ENCODE results near the gene SGSM2. TPM values are rescaled to one million over a fixed set of nuclear protein-coding genes. Genes with fewer than 3 reads are reported as not detected.

SGSM2 gene
- total RNA-seq, 2 donors from 2014 or later, result 40.8 to 57.5 TPM

DNA sequence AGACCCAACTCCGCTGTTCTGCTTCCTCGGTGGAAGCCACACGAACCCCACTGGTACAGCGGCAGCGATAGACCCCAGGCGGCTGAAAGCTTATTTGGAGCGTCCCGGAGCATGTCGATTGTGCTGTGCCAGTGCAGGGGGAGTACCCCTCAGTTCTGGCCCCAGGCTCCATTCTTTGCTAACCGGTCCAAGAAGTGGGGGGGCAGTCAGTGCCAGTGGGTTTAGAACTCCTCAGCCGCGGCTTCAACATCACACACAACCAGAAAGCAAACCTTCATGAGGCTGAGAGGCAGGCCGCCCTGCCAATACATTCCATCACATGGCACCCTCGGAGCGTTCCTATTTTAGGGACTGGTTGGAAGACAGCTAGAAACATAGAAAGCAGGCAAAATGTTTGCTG is 65.2 kb downstream of the SGSM2 start:
- DNase-seq (no peak), ATAC-seq (replicated peaks in 1 of 2) (no peak)
- H3K27me3 Mint-ChIP-seq (ENCODE audit: low read depth), result no peaks in the 10 kb centered on the region
- H3K27ac Mint-ChIP-seq, result no peak overlapping the region
- peak overlapping the region; percentile 78 to 83 for H3K4me3 Mint-ChIP-seq
- H3K4me1 Mint-ChIP-seq (ENCODE audit: low read depth), result peaks cover 54% of the 10 kb centered on the region
- H3K36me3 Mint-ChIP-seq (ENCODE audit: insufficient read depth in 2 of 2), result peaks cover 0 to 3% of the 10 kb centered on the region in 2 donors
- no peaks in the 10 kb centered on the region for H3K9me3 Mint-ChIP-seq

GRCh38 chr17:2403044-2403443 is 65.7 kb downstream of the SGSM2 start:
- Mint-ChIP-seq H3K36me3 (ENCODE audit: insufficient read depth in 2 of 2) (peaks cover 0 to 3% of the 10 kb centered on the region in 2 donors), H3K27ac (no peak overlapping the region), H3K9me3 (no peaks in the 10 kb centered on the region), H3K27me3 (ENCODE audit: low read depth) (no peaks in the 10 kb centered on the region), H3K4me1 (ENCODE audit: low read depth) (peaks cover 49% of the 10 kb centered on the region), H3K4me3 (peak overlapping the region; percentile 78 to 83)
- DNase-seq (no peak), ATAC-seq (replicated peaks in 1 of 2) (no peak)

GRCh38 chr17:2405247-2405926 is 68.1 kb downstream of the SGSM2 start:
- H3K4me1 Mint-ChIP-seq (ENCODE audit: low read depth), result peaks cover 35% of the 10 kb centered on the region
- no peak for ATAC-seq (replicated peaks in 1 of 2)
- no peaks in the 10 kb centered on the region for H3K36me3 Mint-ChIP-seq (ENCODE audit: insufficient read depth in 2 of 2)

GRCh38 chr17:2406271-2406902 is 69.1 kb downstream of the SGSM2 start:
- Mint-ChIP-seq H3K27me3 (ENCODE audit: low read depth) (no peaks in the 10 kb centered on the region), H3K36me3 (ENCODE audit: insufficient read depth in 2 of 2) (no peaks in the 10 kb centered on the region), H3K9me3 (no peaks in the 10 kb centered on the region), H3K27ac (peak overlapping the region; percentile 56), H3K4me1 (ENCODE audit: low read depth) (peaks cover 34% of the 10 kb centered on the region), H3K4me3 (peak overlapping the region in 1 of 2 donors; percentile 4)
- ATAC-seq (replicated peaks in 1 of 2) (no peak), DNase-seq (no peak)

More at GRCh38 chr17:2405247-2405926, 68.1 kb downstream of the SGSM2 start:
- Mint-ChIP-seq H3K27me3 (ENCODE audit: low read depth) (no peaks in the 10 kb centered on the region), H3K9me3 (no peaks in the 10 kb centered on the region), H3K4me3 (peak overlapping the region in 1 of 2 donors; percentile 9), H3K27ac (peak overlapping the region; percentile 90)
- no peak for DNase-seq

DNA sequence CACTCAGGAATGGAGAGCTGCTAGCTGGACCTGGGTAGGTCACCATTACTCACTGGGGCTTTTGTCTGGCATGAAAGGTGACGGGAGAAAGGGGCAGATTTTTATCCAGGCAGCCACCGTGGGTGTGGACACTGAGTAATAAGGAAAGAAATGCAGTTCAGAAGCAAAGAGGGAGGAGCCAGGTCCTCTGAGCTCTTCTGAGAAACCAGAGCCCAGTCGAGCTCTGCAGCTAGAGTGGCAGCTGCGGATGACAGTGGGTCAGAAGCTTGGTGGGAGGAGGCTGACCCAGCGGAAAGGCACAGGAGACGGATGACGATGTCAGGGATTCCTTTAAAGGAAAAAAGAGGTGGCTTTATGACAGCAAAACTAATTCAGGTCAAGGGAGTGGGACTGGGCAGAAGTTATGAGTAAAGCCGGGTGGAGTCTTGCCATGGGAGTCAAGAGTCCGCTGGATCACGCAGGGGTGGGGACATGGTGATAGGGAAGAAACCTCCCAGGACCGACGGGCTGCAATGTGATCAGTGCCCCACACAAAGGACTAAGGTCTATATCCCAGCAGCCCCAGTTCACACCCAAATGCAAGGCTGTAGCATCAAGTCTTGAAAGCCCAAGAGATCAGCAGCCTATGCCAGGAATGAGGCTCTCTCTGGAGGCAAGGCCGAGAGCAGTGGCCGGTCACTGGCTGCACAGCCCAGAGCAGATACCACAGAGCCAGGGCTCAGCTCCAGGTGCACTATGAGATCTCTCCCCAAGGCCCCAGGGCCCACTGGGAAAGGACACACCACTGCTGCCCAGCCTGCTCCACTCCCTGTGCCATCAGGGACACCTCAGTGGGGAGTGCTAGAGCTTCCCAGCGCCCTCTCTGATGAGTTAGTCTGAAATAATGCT is 69.8 kb downstream of the SGSM2 start:
- DNase-seq (peak; percentile 39 to 42), ATAC-seq (replicated peaks in 1 of 2) (peak; percentile 42 to 70)
- H3K4me1 Mint-ChIP-seq (ENCODE audit: low read depth), result peaks cover 28% of the 10 kb centered on the region
- H3K4me3 Mint-ChIP-seq, result peak overlapping the region; percentile 1 to 53
- H3K27ac Mint-ChIP-seq, result peak overlapping the region; percentile 14
- H3K36me3 Mint-ChIP-seq (ENCODE audit: insufficient read depth in 2 of 2), result no peaks in the 10 kb centered on the region
- no peaks in the 10 kb centered on the region for H3K27me3 Mint-ChIP-seq (ENCODE audit: low read depth)
- H3K9me3 Mint-ChIP-seq, result no peaks in the 10 kb centered on the region

- Mint-ChIP-seq H3K4me3 (no peak overlapping the region), H3K27me3 (ENCODE audit: low read depth) (no peaks in the 10 kb centered on the region), H3K36me3 (ENCODE audit: insufficient read depth in 2 of 2) (peaks cover 0 to 2% of the 10 kb centered on the region in 2 donors), H3K9me3 (no peaks in the 10 kb centered on the region), H3K4me1 (ENCODE audit: low read depth) (peaks cover 11% of the 10 kb centered on the region), H3K27ac (no peak overlapping the region)
- DNase-seq (no peak), ATAC-seq (replicated peaks in 1 of 2) (no peak)
These were observed 73.7 kb downstream of the SGSM2 start for GRCh38 chr17:2410951-2411350.

DNA sequence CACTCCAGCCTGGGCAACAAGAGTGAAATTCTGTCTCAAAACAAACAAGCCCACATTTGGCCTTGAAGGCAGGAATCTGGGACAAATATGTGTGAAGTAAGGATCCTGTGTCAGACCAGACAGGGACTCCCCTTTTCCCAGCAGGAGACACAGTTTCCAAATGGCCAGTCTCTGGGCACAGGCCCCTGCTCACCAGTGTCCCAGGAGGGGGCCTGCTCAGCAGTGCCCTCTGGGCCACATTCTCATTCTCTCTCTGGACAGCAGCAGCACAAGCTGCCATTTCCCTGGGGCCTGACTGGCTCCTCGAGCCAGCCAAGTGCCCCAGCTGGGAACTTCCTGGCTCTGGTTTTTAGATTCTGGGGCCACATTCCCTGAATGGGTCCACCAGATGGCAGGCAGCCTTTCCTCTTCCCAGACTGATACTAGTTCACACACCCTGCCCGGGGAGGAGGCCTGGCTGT is 75.3 kb downstream of the SGSM2 start:
- ATAC-seq (replicated peaks in 1 of 2), result no peak
- Mint-ChIP-seq H3K27me3 (ENCODE audit: low read depth) (no peaks in the 10 kb centered on the region), H3K27ac (no peak overlapping the region)

DNA sequence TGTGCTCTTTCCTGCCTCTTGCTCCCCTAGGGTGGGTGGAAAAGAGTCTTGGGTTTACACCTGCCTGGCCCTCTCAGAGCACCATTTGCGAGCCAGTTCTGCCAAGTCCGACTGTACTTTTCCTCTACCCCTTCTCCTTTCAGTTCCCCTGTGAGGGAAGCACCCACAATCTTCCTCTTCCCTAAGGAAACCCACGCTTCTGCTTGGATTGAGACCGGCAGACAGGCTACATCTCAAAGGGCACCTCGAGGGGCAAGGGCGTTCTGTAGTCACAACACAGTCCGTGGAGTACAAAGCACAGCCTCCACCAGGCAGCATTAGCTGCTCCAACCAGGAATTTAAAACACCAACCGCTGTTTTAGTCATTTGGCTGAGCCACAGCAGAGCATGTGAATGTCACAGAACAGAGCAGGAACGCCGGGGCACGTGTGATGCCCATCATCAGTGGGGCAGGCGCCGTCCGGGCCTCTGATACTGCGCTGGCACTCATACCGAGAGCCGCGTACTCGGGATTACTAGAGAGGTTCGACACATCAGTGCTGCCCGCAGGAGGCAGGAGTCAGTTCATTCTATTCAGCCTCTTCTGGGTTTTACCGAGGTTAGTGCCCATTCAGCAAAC is 77.3 kb downstream of the SGSM2 start:
- Mint-ChIP-seq H3K9me3 (no peaks in the 10 kb centered on the region), H3K27ac (no peak overlapping the region), H3K4me1 (ENCODE audit: low read depth) (peaks cover 5% of the 10 kb centered on the region), H3K27me3 (ENCODE audit: low read depth) (no peaks in the 10 kb centered on the region), H3K36me3 (ENCODE audit: insufficient read depth in 2 of 2) (peaks cover 0 to 2% of the 10 kb centered on the region in 2 donors), H3K4me3 (no peak overlapping the region)
- no peak for ATAC-seq (replicated peaks in 1 of 2)
- DNase-seq, result no peak

More for the DNA sequence above, 75.3 kb downstream of the SGSM2 start:
- Mint-ChIP-seq H3K4me3 (no peak overlapping the region), H3K9me3 (no peaks in the 10 kb centered on the region), H3K36me3 (ENCODE audit: insufficient read depth in 2 of 2) (peaks cover 0 to 2% of the 10 kb centered on the region in 2 donors), H3K4me1 (ENCODE audit: low read depth) (peaks cover 4% of the 10 kb centered on the region)
- no peak for DNase-seq

DNA sequence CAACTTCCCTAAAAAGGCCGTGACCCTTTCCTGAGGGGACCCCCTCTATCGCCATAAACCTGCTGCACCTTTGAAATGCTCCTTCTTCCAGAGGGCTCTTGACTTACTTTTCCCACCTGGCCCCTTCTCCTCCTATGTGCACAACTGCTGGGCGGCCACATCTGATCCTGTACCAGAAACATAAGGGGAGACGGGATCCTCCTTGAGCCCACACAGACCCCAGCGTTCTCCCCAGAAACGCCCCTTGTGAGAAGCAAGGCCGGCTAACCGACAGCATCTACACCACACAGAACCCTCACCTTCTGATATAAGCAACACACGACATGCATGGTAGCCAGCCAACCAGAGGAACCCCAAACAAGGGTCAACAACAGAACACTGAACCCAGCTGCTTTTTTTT is 77.8 kb downstream of the SGSM2 start:
- no peak overlapping the region for H3K27ac Mint-ChIP-seq
- H3K9me3 Mint-ChIP-seq, result no peaks in the 10 kb centered on the region
- H3K36me3 Mint-ChIP-seq (ENCODE audit: insufficient read depth in 2 of 2), result peaks cover 0 to 2% of the 10 kb centered on the region in 2 donors
- peaks cover 5% of the 10 kb centered on the region for H3K4me1 Mint-ChIP-seq (ENCODE audit: low read depth)
- DNase-seq (no peak), ATAC-seq (replicated peaks in 1 of 2) (no peak)
- H3K4me3 Mint-ChIP-seq, result no peak overlapping the region
- no peaks in the 10 kb centered on the region for H3K27me3 Mint-ChIP-seq (ENCODE audit: low read depth)

DNA sequence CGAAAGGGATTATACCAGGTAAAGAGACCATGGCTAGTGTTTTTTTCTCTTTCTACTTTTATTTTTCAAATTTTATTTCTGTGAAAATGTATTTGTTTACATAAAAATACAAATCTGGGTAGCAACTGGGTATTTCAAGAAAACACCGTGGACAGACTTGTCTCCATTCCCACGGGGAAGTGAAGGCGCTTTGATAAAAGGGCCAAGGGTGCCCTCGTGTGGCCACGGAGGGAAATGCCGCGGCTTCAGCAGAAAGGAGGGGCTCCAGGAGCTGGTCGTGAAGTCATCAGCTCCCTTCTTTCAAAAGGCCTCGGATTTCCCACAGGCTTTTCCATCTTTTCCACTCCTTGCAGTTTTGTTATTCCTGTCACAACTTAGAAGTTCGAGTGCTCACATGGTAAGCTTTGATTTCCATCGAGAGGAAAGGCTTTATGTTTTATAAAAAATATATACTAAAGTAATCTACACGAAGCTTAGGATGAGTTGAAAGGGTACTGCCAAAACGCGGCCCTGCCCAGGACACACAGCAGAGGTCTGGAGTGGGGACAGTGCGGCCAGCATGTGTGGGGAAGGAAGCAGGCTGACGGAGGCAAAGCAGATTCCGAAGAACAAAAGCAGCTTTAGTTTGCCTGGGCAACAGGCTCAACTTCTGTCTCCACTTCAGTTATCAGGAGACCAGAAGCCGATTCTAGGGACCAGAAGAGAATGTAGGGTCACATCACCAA is 78.9 kb downstream of the SGSM2 start:
- no peak overlapping the region for H3K27ac Mint-ChIP-seq
- peaks cover 5% of the 10 kb centered on the region for H3K4me1 Mint-ChIP-seq (ENCODE audit: low read depth)
- H3K4me3 Mint-ChIP-seq, result no peak overlapping the region
- H3K9me3 Mint-ChIP-seq, result no peaks in the 10 kb centered on the region
- peaks cover 2% of the 10 kb centered on the region in 2 donors for H3K36me3 Mint-ChIP-seq (ENCODE audit: insufficient read depth in 2 of 2)
- no peaks in the 10 kb centered on the region for H3K27me3 Mint-ChIP-seq (ENCODE audit: low read depth)
- DNase-seq (peak; percentile 86 to 90), ATAC-seq (replicated peaks in 1 of 2) (peak; percentile 69 to 75)

GRCh38 chr17:2418572-2418971 is 81.3 kb downstream of the SGSM2 start:
- Mint-ChIP-seq H3K36me3 (ENCODE audit: insufficient read depth in 2 of 2) (peaks cover 2% of the 10 kb centered on the region in 2 donors), H3K9me3 (no peaks in the 10 kb centered on the region), H3K4me1 (ENCODE audit: low read depth) (peaks cover 5% of the 10 kb centered on the region), H3K27me3 (ENCODE audit: low read depth) (no peaks in the 10 kb centered on the region), H3K27ac (no peak overlapping the region), H3K4me3 (no peak overlapping the region)
- DNase-seq (no peak), ATAC-seq (replicated peaks in 1 of 2) (no peak)

GRCh38 chr17:2419486-2419885 is 82.2 kb downstream of the SGSM2 start:
- no peaks in the 10 kb centered on the region for H3K9me3 Mint-ChIP-seq
- no peak for ATAC-seq (replicated peaks in 1 of 2)
- H3K36me3 Mint-ChIP-seq (ENCODE audit: insufficient read depth in 2 of 2), result peaks cover 2% of the 10 kb centered on the region in 2 donors
- no peak overlapping the region for H3K4me3 Mint-ChIP-seq
- H3K27ac Mint-ChIP-seq, result no peak overlapping the region
- no peak for DNase-seq
- no peaks in the 10 kb centered on the region for H3K27me3 Mint-ChIP-seq (ENCODE audit: low read depth)
- peaks cover 5% of the 10 kb centered on the region for H3K4me1 Mint-ChIP-seq (ENCODE audit: low read depth)
